MM.1S (cell line): ENCODE results near the gene SLIT3.

ENCODE experiments used
- CTCF ChIP-seq: fragments of 300-600 bp; sonication (generic); IDR thresholded peaks from 2 replicates; pipeline ENCODE4 v1.5.1; 2016; ENCODE audit warnings: antibody characterized with exemption, low read length, mixed read lengths
- EZH2 ChIP-seq: fragments of 300-600 bp; sonication (generic); optimal IDR thresholded peaks from 2 replicates; pipeline ENCODE3; 2017; ENCODE audit warnings: low read depth, mild to moderate bottlenecking, antibody characterized with exemption, low read length, mixed read lengths
- EZH2phosphoT487 ChIP-seq: fragments of 300-600 bp; sonication (generic); IDR thresholded peaks from 2 replicates; pipeline ENCODE4 v1.6.1; 2018; ENCODE audit warnings: antibody characterized with exemption, low read length

GRCh38 chr5:169350016-169350415 is 49.1 kb upstream of the SLIT3 start:
- no peak for TF ChIP-seq EZH2
- no peak for TF ChIP-seq CTCF
- no peak for TF ChIP-seq EZH2phosphoT487
